Ovary (tissue), 3 donors: ENCODE measurements around the gene WNT7A.

Experiments used
- EP300 ChIP-seq: sonication (generic); formaldehyde crosslinking; IDR thresholded peaks from one replicate; pipeline ENCODE4 v1.6.1; 2017; ENCODE audit warnings: antibody characterized with exemption
- TF ChIP-seq, protein P1 (sequence below), 3 donors: fragments of 450-650 bp in 2 of 3; fragments of 200-600 bp in 1 of 3; IDR thresholded peaks; one replicate each; pipeline versions ENCODE4 v1.5.1 to v1.8.0; 2016 to 2022; ENCODE audit warnings: antibody characterized with exemption in 3 of 3, mild to moderate bottlenecking in 1 of 3
- donor health status: DM: no; HTN: no; CAD: no.

- no peak for TF ChIP-seq EP300
- TF ChIP-seq, protein P1, sequence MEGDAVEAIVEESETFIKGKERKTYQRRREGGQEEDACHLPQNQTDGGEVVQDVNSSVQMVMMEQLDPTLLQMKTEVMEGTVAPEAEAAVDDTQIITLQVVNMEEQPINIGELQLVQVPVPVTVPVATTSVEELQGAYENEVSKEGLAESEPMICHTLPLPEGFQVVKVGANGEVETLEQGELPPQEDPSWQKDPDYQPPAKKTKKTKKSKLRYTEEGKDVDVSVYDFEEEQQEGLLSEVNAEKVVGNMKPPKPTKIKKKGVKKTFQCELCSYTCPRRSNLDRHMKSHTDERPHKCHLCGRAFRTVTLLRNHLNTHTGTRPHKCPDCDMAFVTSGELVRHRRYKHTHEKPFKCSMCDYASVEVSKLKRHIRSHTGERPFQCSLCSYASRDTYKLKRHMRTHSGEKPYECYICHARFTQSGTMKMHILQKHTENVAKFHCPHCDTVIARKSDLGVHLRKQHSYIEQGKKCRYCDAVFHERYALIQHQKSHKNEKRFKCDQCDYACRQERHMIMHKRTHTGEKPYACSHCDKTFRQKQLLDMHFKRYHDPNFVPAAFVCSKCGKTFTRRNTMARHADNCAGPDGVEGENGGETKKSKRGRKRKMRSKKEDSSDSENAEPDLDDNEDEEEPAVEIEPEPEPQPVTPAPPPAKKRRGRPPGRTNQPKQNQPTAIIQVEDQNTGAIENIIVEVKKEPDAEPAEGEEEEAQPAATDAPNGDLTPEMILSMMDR (IDR thresholded peaks at IDR 0.05) = no peak
Observed at GRCh38 chr3:13883681-13884080, 3.8 kb upstream of the WNT7A start.
